Ectodermal cell (in vitro differentiated cells): ENCODE data around the gene ARSB.

Source experiments
- H3K27ac ChIP-seq: 2 replicates; pipeline ENCODE4 v1.7.0; 2013; ENCODE audit warnings: mild to moderate bottlenecking, low read depth, low read length; ENCODE audit not compliant: insufficient read depth, poor library complexity, severe bottlenecking
- H3K27me3 ChIP-seq: 2 replicates; pipeline ENCODE4 v1.7.0; 2013; ENCODE audit warnings: mild to moderate bottlenecking, low read length; ENCODE audit not compliant: insufficient read depth, control insufficient read depth, poor library complexity, severe bottlenecking
- H3K36me3 ChIP-seq: one replicate; pipeline ENCODE4 v1.7.0; 2013; ENCODE audit warnings: low read length; ENCODE audit not compliant: control insufficient read depth, insufficient read depth
- H3K4me1 ChIP-seq: one replicate; pipeline ENCODE4 v1.7.0; 2013; ENCODE audit warnings: low read length; ENCODE audit not compliant: control insufficient read depth, insufficient read depth
- H3K4me3 ChIP-seq: 2 replicates; pipeline ENCODE4 v1.7.0; 2013; ENCODE audit warnings: low read depth, low read length, control low read depth; ENCODE audit not compliant: insufficient read depth
- H3K9me3 ChIP-seq: 2 replicates; pipeline ENCODE4 v1.7.0; 2013; ENCODE audit warnings: mild to moderate bottlenecking, low read length, moderate library complexity; ENCODE audit not compliant: control insufficient read depth
- WGBS, 2 experiments: methylation state at CpG; one replicate each; pipeline ENCODE4 v1.1.7; 2013; ENCODE audit warnings: missing lambda C conversion rate in 2 of 2; 5-methylcytosine and 5-hydroxymethylcytosine counted together

ARSB gene

DNA sequence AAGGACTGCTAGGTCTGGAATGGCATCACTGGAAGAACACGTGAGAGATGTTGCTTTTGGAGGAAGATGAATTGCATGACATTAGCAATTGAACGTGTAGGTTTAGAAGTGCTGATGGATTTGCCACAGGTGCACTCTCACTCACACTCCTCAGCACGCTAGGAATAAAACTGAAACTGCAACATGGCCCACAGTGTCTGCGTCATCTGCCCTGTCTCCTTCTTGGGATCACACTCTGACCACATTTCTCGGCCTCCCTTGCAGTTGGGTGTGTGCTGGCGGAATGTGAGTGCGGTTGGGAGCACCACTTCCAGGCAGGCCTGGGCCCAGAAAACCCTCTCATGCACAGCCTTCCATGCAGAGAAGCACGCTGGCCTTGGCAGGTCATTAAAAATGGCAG, 183.7 kb downstream of the ARSB start:
- H3K27ac ChIP-seq: no peak overlapping the region
- H3K27me3 ChIP-seq: no peaks in the 10 kb centered on the region
- no peaks in the 10 kb centered on the region for H3K9me3 ChIP-seq
- H3K36me3 ChIP-seq: no peaks in the 10 kb centered on the region
- 94% methylated on average over 8 of the region's 8 CpGs for WGBS, 2 experiments
- H3K4me3 ChIP-seq: no peak overlapping the region
- H3K4me1 ChIP-seq: no peaks in the 10 kb centered on the region

GRCh38 chr5:78799266-78800017, 185.7 kb downstream of the ARSB start:
- Histone ChIP-seq H3K4me3 (no peak overlapping the region), H3K4me1 (no peaks in the 10 kb centered on the region), H3K27ac (no peak overlapping the region), H3K27me3 (no peaks in the 10 kb centered on the region), H3K9me3 (no peaks in the 10 kb centered on the region), H3K36me3 (no peaks in the 10 kb centered on the region)
- WGBS, 2 experiments: 94 to 97% methylated on average over 6 of the region's 6 CpGs

- WGBS, 2 experiments: 87 to 95% methylated on average over 3 of the region's 3 CpGs
- H3K27ac ChIP-seq: no peak overlapping the region
These were observed 186.5 kb downstream of the ARSB start for GRCh38 chr5:78798673-78799029.

DNA sequence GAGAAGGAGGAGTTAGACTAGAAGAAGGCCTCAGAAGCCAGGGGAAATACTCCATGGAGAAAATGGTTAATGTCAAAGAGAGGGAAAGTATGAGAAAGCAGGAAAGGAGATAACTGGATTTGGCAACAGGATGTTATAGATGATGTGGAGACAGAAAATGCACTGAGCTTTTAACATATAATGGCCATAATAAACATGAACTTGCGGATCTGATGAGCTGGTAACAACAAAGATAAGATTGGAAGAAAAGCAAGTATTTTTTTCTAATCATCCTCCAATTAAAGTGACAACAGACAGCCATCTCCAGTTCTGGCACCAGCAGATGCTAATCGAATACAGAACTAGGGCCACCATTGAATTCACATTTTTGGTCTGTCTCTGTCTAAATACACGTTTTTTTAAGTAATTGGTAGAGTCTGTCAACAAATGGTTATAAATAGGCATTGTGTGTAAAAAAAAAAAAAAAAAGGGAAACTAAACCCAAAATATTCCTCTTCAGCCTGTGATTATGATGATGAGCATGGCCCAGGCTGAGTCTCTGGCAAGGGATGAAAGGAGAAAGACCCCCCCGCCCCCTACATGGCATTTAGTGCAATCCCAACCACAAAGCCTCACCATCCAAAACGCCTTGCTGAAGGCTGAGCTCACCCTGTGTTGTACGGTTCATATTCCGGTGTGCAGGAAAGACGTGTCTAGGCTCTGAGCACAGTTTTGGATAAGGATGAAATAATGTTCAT, 187.0 kb downstream of the ARSB start:
- WGBS, 2 experiments: 86 to 90% methylated on average over 8 of the region's 8 CpGs
- H3K27ac ChIP-seq: no peak overlapping the region
- H3K9me3 ChIP-seq: no peaks in the 10 kb centered on the region
- H3K4me1 ChIP-seq: no peaks in the 10 kb centered on the region
- H3K4me3 ChIP-seq: no peak overlapping the region
- H3K36me3 ChIP-seq: no peaks in the 10 kb centered on the region
- no peaks in the 10 kb centered on the region for H3K27me3 ChIP-seq

More at GRCh38 chr5:78798673-78799029, 186.5 kb downstream of the ARSB start:
- Histone ChIP-seq H3K27me3 (no peaks in the 10 kb centered on the region), H3K4me1 (no peaks in the 10 kb centered on the region), H3K4me3 (no peak overlapping the region), H3K36me3 (no peaks in the 10 kb centered on the region), H3K9me3 (no peaks in the 10 kb centered on the region)

GRCh38 chr5:78795757-78796156, 189.4 kb downstream of the ARSB start:
- H3K27ac ChIP-seq: no peak overlapping the region
- no peaks in the 10 kb centered on the region for H3K9me3 ChIP-seq
- H3K36me3 ChIP-seq: no peaks in the 10 kb centered on the region
- WGBS, 2 experiments: 93 to 100% methylated on average over 2 of the region's 2 CpGs
- no peaks in the 10 kb centered on the region for H3K4me1 ChIP-seq
- no peaks in the 10 kb centered on the region for H3K27me3 ChIP-seq
- H3K4me3 ChIP-seq: no peak overlapping the region

- H3K27me3 ChIP-seq: no peaks in the 10 kb centered on the region
- no peaks in the 10 kb centered on the region for H3K36me3 ChIP-seq
- 90 to 95% methylated on average over 1 of the region's 1 CpG for WGBS, 2 experiments
- no peak overlapping the region for H3K4me3 ChIP-seq
- no peak overlapping the region for H3K27ac ChIP-seq
- no peaks in the 10 kb centered on the region for H3K9me3 ChIP-seq
- no peaks in the 10 kb centered on the region for H3K4me1 ChIP-seq
These were observed 190.4 kb downstream of the ARSB start for GRCh38 chr5:78794693-78795215.

- Histone ChIP-seq H3K4me3 (no peak overlapping the region), H3K4me1 (no peaks in the 10 kb centered on the region), H3K36me3 (no peaks in the 10 kb centered on the region), H3K27me3 (no peaks in the 10 kb centered on the region), H3K27ac (no peak overlapping the region), H3K9me3 (no peaks in the 10 kb centered on the region)
- 80 to 88% methylated on average over 7 of the region's 7 CpGs for WGBS, 2 experiments
These were observed 191.0 kb downstream of the ARSB start for GRCh38 chr5:78793907-78794662.

- Histone ChIP-seq H3K27ac (no peak overlapping the region), H3K9me3 (no peaks in the 10 kb centered on the region), H3K27me3 (no peaks in the 10 kb centered on the region), H3K4me3 (no peak overlapping the region), H3K4me1 (no peaks in the 10 kb centered on the region), H3K36me3 (no peaks in the 10 kb centered on the region)
- WGBS, 2 experiments: 91 to 94% methylated on average over 10 of the region's 10 CpGs
These were observed 192.6 kb downstream of the ARSB start for GRCh38 chr5:78792345-78793055.

DNA sequence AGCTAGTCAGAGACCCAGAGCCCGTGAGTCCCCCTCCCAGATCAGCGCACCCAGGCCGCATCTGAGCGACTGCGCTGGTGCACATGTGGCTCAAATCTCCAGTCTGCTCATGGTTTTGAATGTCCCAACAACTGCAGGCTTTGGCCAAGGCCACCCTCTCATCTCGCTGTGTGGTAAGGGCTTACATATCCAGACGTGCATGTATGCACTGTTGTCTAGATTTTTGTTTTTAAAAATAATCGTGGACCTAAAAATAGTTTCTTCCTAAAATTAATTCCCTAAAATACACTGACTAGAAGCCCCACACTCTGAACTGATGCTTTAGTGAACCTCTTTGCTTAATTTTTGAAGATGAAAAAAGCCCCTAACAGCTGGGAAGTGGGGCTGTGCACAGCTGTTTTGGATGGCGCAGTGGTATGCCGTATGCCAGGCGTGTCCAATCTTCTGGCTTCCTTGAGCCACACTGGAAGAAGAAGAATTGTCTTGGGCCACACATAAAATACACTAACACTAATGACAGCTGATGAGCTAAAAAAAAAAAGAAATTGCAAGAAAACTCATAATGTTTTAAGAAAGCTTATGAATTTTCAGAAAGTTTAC, 193.5 kb downstream of the ARSB start:
- H3K36me3 ChIP-seq: no peaks in the 10 kb centered on the region
- no peaks in the 10 kb centered on the region for H3K27me3 ChIP-seq
- H3K4me3 ChIP-seq: no peak overlapping the region
- no peaks in the 10 kb centered on the region for H3K4me1 ChIP-seq
- no peaks in the 10 kb centered on the region for H3K9me3 ChIP-seq
- no peak overlapping the region for H3K27ac ChIP-seq
- WGBS, 2 experiments: 93 to 94% methylated on average over 11 of the region's 11 CpGs
